HK-2 (cell line): ENCODE measurements around the gene WFIKKN2.

Experiments
- DNase-seq: peaks from one replicate; pipeline ENCODE4 v3.0.0-alpha.2; 2018; ENCODE audit not compliant: unreplicated experiment

Gene WFIKKN2

GRCh38 chr17:50808413-50808812 lies 27.0 kb upstream of the WFIKKN2 start:
- DNase-seq: no peak

GRCh38 chr17:50808888-50809287 lies 26.5 kb upstream of the WFIKKN2 start:
- no peak for DNase-seq

DNA sequence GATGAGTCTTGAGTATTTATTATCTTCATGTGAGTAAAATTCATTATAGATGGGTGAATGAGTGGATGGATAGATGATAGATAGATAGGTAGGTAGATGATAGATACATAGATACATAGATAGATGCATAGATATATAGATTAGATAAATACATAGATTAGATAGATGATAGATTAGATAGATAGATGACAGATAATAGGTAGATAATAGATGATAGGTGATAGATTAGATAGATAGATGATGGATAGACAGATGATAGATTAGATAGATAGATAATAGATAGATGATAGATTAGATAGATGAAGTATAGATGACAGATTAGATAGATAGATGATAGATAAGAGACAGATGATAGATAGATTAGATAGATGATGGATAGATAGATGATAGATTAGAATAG lies 21.8 kb upstream of the WFIKKN2 start:
- no peak for DNase-seq

DNA sequence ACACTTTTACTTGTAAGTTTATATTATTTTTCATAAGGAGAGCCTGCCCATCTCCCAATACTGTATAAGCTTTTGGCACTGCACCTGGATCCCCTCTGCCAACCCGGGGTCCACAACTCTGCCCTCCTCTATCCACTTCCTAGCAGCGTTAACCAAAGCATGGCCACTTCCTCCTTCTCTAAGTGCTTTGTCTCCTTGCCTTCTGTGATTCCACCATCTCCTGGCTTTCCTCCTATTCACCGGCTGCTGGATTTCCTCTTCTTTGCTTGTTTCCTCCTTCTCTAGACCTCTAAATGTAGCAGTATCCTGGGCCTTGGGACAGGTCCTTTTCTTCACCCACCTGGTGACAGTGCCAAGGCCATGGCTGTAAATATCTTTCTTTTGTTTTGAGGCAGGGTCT lies 20.0 kb upstream of the WFIKKN2 start:
- DNase-seq: no peak

DNA sequence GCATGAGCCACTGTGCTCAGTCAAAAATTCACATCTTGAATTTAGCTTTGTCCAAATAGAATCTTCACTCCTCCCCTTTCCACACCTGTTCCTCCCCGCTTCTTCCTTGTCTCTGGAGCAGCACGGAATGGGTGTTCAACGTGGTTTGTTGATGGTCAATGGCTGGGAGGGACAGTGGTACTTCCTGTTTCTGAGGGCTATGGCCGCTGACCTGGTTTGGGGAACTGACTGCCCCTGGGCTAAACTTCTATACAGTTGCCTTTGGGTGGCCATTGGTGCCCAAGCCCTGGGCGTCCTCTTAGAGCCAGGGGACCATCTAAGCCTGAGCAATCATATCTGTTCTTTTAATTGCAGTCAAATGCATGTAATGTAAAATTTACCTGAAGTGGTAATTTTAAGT lies 19.1 kb upstream of the WFIKKN2 start:
- DNase-seq: no peak

DNA sequence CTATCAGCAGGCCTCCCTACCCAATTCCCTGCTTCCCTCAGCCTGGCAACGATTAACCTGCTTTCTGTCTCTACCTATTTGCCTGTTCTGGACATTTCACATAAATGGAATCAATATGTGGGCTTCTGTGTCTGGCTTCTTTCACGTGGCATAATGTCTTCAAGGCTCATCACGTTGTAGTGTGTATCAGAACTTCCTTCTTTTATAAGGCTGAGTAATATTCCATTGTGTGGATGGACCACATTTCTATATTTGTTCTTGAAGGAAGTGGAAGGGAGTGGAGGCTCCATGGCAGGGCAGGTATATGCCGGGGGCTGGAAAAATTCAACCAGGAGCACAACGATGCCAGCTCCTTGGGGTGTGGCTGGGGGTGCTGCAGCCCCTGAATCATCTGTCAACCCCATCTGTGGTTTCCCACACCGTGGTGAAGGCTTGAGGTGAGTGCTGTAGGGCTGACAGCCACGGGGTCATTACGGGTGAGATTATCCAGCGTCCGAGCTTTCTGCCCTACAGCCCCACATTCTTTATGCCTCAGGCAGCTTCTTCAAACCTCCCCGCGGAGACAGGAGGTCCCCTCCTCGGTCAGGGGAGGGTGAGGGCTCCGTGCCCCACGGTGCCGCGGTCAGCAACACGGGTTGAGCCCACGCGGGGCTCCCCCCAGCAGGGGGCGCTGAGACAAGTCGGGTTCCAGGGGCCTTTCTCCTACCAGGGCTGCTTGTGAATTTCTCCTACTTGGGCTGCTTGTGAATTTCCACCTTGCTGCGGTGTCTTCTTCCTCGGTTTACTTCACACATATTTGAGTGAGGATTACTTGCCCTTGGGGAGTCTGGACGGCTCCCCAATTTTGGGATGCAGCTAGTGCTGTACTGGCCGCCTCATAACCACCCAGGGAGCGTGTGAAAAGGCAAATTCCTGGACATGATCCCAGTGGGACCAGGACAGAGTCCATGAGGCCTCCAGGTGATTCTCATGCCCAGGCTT lies 18.3 kb upstream of the WFIKKN2 start:
- DNase-seq: peak; percentile 46

- peak; percentile 46 for DNase-seq
Measured at GRCh38 chr17:50817838-50818237, 17.5 kb upstream of the WFIKKN2 start.

DNA sequence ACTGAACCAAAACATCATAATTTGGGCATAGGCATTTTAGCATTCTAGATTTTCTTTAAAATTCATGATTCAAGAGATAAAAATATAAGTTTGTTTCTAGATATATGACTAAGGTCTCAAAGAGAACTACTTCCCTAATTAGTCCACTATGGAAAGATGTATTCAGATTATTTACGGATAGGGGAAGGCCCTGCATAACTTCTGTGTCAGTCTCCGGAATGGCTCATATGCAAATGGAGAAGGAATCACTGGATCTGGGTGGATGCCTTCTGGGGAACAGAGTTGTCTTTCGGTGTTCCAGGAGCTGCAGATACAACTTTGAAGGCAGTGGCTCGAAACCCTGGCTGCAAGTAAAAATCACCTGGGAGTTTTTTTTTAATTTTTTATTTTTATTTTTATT lies 17.1 kb upstream of the WFIKKN2 start:
- DNase-seq: no peak

DNA sequence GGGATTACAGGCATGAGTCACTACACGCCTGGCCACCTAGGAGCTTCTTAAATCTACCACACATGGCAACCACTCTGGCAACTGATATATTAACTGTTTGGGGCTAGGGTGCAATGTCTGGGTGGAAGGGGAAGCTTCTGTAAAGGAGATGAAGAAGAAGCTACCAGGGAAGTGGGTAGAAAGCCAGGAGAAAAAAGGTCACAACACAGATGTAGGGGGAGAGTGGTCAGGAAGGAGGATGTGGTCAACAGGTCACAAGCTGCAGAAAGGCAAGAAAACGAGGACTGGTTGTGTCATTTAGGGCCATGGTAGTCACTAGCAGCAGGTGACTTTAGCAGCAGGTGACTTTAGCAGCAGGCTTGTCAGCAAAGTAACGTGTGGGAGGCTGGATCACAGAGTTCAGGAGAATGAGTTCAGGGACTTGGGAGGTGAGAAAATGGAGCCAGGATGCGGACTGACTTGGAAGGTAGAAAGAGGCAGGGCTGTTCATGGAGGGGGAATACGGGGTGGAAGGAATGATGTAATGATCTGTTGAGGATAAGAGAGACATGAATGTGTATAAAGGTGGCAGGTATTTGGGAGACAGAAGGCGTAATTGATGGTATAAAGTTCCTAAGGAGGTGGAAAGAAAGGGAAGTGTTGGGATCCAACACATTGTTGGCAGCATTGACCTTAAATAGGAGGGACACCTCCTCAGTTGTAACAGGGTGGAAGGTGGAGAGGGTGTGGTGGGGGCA lies 16.3 kb upstream of the WFIKKN2 start:
- no peak for DNase-seq

DNA sequence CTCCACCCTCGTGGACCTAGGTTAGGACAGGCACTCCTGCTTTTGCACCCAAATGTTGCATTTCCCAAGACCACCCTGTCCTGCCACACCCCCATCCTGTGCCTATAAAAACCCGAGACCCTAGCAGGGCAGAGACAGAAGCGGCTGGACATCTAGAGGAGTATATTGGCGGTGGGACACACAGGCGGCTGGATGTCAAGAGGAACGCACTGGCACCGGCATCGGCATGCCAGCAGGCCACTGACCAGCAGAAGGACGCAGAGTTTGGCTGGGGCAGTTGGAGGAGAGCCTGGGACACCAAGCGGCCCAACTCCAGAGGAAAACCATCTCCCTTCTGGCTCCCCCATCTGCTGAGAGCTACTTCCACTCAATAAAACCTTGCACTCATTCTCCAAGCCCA lies 14.7 kb upstream of the WFIKKN2 start:
- DNase-seq: no peak

DNA sequence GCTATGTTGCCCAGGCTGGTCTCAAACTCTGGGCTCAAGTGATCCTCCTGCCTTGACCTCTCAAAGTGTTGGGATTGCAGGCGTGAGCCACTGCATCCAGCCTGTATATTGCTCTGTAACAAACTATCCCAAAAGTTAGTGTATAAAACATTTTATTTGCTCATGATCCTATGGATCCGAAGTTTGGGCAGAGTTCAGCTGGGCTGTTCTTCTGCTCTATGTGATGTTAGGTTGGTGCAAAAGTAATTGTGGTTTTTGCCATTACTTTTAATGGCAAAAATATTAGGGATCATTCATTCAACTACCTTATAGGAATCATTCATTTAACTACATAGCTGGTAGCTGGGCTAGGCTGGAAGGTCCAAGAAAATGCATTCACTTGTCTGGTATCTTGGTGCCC lies 12.8 kb upstream of the WFIKKN2 start:
- no peak for DNase-seq

DNA sequence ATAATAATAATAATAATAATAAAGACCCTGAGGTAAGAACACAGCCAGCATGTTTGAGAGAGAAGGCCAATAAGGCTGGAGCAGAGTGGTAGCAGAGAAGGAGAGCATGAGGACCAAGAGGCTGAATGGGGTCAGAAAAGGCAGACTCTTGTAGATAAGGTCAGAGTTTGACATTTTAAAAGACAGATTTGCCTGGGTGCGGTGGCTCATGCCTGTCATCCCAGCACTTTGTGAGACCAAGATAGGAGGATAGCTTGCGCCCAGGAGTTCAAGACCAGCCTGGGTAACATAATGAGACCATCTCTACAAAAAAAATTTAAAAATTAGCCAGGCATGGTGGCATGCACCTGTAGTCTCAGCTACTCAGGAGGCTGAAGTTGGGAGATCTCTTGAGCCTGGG lies 11.0 kb upstream of the WFIKKN2 start:
- no peak for DNase-seq

GRCh38 chr17:50825188-50825587 lies 10.2 kb upstream of the WFIKKN2 start:
- DNase-seq: no peak

- no peak for DNase-seq
Measured at GRCh38 chr17:50828508-50829170, 6.7 kb upstream of the WFIKKN2 start.

- DNase-seq: no peak
Measured at GRCh38 chr17:50829332-50829731, 6.1 kb upstream of the WFIKKN2 start.

DNA sequence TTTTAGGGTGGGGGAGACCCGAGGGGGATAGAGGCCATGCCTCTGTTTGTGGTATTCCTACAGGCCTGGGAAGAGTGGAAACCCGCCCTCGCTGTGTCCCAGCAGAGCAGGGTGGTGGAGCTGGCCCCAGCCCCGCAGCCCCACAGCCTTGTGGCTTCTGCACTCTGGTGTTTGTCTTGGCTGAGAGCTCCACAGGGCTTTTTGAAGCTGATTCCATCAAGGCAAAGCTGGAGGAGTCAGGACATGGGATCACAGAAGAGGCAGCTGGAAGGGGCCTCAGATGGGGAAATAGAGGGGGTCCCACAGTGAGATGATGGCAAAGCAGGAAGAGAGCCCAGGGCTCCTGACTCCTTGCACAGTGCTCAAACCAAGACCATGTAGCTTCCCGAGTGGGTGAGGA lies 5.0 kb upstream of the WFIKKN2 start:
- DNase-seq: no peak

DNA sequence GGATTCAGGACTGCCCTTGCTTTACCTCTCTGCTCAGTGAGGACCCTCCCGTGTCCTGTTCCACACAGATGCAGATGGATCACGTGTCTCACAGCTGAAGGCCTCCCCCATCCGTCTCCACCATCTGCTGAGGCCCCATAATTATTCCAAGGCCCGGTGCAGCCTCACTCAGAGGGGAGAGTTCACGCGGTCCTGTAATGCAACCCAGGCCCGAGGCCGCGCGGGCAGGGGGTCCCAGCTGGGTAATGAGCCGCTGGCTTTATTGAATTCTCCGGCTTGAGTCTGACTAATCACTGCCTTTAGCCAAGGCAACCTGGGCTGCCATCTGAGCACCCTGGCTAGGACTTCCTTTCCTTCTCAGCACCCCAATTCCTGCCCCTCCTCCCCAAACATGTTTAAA lies 4.4 kb upstream of the WFIKKN2 start:
- no peak for DNase-seq

GRCh38 chr17:50831471-50831928 lies 3.9 kb upstream of the WFIKKN2 start:
- DNase-seq: no peak

DNA sequence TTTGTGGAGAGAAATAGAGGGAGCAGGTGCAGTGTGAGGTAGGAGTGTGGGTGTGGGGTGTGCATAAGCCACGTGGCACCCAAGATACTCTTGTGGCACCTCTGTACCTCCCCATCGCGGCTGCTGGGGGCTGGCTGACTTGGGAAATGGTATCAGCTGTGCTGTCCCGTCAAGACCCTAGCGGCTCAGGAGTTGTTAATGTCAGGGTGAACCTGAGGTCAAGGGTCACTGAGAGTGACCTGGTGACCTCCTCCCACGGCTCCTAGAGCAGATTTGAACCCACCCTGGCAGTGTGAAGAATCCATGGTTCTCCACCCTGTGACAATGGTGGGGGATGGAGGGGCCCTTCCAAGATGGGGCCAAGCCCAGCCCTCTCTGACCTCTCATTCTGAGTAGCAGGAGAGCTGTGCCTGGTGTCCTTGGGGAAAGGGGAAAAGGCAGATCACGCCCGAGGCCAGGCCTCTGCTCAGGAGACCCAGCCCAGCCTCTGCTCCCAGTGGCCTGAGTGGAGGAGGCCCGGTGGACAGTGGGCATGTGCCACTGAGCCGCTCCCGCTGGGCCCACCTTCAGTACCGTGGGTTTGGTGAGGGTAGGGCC lies 3.0 kb upstream of the WFIKKN2 start:
- no peak for DNase-seq

DNA sequence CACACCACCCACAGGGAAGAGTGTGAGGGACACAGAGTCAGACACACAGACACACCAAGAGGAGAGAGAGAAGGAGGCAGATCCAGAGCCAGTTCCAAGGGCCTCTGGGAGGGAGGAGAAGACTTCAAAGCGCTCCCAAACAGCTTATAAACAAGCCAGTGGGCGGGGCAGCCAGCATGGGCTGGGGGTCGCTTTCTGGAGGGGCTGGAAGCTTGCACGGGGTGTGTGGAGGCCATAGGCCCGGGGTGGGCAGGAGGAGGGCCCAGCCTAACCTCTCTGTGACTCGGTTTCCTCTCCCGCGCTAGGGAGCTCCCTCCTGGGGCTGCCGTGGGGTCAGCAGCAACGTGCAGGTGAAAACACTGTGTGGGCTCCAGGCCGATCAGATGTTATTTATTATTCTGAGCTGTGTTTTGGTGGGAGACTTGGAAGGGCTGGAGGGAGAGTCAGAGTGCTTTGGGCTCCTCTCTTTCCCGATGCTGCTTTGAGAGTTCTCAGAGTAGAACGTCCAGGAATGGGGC lies 2.5 kb upstream of the WFIKKN2 start:
- DNase-seq: no peak

DNA sequence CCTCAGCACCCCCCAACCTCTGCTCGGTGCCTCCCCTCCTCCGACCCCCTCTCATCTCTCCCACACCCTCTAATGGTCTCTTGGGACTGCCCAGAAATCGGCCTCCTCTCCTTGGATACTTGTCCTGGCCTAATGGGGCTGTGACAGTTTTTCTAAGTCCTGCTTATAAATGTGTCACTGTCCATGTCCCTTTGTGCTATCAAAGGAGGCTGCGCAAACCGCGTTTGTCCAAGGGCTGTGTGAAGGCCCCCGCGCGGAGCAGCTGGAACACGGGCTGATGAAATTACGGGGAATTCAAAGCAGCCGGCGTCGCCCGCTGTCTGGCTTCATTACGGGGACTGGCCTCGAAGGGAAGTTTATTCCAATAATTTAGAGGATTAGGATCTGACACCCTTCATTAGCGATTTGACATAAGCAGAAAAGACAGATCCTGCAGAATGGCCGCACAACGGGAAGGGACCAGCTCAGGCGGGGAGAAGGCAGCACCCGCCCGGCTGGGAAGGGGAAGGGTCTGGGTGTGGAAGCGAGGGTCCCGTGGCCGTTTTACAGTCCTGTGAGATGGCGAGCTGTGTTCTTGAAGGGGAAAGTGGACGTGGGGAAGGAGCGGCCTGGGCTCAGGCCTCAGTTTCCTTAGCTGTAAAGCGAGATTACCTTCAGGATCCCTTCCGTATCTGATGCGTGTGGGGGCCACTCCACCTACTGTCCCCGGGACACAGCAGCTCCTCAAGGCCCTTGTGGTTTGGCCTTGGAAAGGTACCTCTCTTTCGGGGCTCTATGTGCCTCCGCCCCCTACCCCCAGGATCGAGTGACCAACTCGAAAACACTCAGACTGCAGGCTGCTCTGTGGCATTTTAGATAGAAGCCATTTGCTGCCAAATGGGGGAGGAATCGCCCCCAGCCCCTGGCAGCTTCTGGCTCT lies 1.6 kb upstream of the WFIKKN2 start:
- no peak for DNase-seq
